HG03159 (cell line): Measurements from ENCODE around the gene GRIP2.
"Not testable (repeated sequence)": the region's sequence is repeated elsewhere in the genome, so short reads cannot be mapped to it uniquely, and the experiment has no call there.

ENCODE experiments used
- ATAC-seq: cut with Tn5 transposase; IDR thresholded peaks from one replicate; pipeline ENCODE4 v1.9.1; 2021; ENCODE audit warnings: mild to moderate bottlenecking, moderate library complexity; ENCODE audit not compliant: unreplicated experiment

The GRIP2 gene

GRCh38 chr3:14522768-14523167, 17.4 kb downstream of the GRIP2 start:
- no peak for ATAC-seq

- ATAC-seq, result no peak
These were observed 17.9 kb downstream of the GRIP2 start for GRCh38 chr3:14522129-14522691.

DNA sequence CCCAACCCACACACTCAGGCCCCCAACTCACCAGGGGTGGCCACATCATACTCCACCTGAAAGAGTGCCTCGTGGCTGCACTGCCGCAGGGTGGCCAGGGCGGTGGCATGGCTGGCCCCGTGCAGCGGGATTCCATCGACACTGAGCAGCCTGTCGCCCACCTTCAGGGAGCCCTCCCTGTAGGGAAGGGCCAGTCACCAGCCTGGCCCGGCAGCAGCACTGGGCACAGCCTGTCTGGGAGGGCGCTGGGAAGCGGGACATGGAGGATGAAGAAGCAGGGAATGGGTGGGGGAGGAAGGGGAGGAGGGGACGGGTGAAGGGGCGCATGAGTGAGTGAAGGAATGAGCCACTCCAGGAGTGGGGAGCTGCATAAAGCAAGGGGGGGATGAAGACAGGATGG, 18.5 kb downstream of the GRIP2 start:
- ATAC-seq, result no peak

DNA sequence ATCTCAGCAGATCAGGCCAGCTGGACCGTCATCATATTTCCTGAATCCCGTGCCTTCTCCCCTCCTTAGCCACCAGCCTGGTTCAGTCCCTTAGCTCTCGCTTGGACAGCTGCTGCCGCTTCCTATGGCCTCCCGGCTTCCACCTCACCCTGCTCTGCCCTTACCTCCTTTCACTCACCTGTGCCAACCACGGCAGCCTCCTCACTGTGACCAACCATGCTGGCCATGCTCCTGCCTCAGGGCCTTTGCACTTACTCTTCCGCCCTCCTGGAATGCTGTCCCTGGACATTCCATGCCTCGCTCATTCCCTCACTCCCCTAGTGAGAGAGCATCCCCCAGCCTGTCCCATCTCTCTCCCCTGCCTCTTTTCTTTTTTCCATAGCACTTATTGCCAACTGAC, 19.2 kb downstream of the GRIP2 start:
- no peak for ATAC-seq

- ATAC-seq, result no peak
These were observed 20.0 kb downstream of the GRIP2 start for GRCh38 chr3:14520149-14520548.

GRCh38 chr3:14519406-14519805, 20.7 kb downstream of the GRIP2 start:
- no peak for ATAC-seq

DNA sequence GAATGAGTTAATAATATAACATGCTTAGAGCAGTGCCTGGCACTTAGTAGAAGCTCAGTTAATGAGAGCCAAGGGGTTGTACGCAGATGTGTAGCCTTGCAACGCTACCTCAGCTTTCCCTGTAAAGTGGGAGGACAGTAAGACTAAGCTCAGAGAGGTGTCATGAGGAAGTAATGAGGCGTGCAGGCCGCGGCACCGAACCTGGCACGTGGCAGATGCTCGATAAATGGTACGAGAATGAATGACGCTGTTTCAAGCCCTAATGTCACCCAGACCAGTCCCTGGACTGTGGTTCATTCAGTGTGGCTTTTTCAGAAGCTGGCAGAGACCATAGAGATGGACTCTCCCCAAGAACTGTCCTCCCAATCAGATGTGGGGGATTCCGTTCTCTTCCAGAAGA, 21.2 kb downstream of the GRIP2 start:
- no peak for ATAC-seq

GRCh38 chr3:14518432-14518802, 21.7 kb downstream of the GRIP2 start:
- ATAC-seq, result no peak

- no peak for ATAC-seq
These were observed 22.3 kb downstream of the GRIP2 start for GRCh38 chr3:14517601-14518431.

DNA sequence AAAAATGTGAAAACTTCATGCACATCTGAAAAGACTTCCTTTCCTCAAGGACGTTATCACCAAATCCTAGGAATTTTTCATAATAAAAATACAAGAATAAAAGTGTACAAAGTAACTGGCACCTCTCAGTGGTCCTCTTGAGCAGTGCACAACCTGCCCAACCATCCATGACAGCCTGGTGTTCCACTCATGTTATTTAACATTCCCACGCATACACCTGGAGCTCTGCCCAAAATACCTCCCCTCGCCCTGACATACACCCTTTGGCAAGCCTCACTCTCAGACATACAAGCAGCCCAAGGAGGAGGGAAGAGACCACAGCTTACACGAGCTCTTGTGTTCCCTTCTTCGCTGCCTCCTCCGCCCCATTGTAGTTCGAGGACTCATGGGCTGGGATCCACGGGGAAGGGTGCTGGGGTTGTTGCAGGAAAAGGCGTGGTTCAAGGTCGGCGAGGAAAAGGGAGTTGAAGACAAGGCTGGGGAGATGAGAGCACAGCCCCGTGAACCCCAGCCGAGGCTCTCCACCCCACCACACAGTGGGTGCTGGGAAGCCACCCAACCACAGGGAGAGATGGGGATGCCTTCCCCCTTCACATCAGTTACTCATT, 23.3 kb downstream of the GRIP2 start:
- ATAC-seq, result no peak

GRCh38 chr3:14515526-14515925, 24.6 kb downstream of the GRIP2 start:
- not testable (repeated sequence) for ATAC-seq

DNA sequence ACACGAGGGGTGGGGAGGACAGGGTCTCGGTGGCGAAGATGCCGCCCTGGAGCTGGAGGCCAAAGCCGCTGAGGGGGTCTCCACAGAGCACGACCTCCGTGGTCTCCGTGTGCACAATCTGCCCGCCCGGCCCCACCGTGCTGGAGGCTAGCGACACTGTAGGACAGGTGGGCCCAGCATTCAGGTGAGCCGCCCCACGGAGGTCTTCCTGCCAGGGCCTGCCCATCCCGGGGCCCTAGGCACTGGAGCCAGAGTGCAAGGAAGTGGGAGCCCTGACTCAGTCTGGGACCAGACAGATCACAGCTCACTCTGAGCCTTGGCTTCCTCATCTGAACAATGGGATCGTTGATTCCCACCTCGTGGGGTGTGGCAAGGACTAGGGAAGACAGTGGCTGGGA, 25.8 kb downstream of the GRIP2 start:
- ATAC-seq, result no peak

DNA sequence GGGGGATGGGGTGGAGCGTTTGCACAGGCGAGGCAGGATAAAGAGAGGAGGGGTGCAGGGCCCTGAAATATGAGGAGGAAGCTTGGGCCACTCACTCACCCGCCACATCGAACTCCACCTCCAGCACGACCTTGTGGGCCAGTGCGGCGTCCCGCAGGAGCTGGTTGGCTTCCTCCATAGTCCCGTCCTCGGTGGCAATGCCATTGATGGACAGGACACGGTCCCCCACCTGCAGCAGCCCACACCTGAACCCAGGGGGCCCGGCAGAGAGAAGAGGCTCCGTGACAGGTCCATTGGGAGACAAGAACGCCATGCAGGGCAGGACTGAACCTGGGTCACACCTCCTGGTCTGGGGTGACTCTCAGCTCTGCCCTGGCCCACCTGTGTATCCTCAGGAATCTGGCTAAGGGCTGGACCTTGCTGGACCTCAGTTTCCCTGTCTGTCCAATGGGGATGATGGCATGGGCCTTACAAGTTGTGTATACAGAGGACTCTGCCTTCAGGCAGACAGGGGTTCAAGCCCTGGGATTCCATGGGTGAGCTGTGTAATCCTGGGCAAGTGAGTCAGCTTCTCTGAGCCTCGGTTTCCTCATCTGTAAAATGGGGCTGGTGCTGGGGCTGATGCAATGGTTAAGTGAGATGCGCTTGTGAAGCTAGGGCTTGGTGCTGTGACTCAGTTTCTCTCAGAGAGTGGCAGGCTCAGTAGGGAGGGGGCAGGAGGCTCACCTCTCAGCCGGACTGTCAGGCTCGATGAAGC, 26.4 kb downstream of the GRIP2 start:
- ATAC-seq, result no peak

DNA sequence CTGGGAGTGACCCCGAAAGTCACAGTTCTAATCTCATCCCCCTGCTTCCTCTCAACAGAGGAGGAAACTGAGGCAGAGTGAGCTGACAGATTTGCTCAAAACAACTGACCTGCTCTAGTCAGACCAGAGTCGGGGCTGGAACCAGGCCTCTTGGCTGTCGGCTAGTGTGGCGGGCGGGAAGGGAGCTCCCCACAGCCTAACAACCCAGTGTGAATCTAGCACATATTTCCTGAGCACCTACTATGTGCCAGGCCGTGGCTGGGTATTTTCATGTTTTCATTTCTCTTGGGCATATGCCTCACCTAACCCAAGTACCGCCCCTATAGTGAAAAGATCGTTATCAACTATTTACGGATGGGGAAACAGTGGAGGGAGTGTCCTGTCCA, 27.2 kb downstream of the GRIP2 start:
- ATAC-seq, result no peak

- ATAC-seq, result no peak
These were observed 27.7 kb downstream of the GRIP2 start for GRCh38 chr3:14512281-14512941.

GRCh38 chr3:14511623-14512280, 28.4 kb downstream of the GRIP2 start:
- no peak for ATAC-seq

DNA sequence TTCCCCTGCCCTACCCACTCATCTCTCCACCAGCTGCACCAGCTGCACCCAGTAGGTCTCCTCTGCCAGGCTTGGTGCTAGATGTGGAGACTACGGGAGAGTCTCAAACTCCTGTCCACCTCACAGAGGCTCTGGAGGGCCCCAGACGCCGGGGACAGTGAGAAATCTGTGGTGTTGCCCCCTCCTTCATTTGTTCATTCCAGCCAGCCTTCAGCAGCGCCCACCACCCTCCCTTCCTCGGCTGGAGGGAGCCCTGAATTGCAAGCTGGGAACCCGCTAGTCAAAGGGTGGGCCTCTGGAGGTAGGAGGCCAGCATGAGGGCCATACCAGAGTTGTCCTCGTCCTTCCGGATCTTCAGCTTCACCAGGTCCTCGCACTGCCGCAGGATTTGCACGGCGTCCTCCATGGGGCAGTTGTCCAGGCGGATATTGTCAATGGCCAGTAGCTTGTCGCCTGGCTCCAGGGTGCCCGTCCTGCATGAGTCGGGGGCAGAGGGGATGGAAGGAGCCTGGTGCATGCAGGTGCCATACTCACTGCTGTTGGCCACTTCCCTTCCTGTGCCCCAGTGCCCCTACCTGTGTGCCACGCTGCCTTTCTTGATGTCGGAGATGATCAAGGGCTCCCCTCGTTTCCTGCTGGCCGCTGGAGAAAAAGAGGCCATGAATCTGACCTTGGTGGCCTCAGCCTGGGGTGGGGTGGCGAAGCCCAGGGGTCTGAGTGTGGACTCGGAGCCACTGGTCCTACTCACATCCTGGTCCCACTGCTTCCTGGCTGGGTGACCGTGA, 29.1 kb downstream of the GRIP2 start:
- ATAC-seq, result no peak

- ATAC-seq, result no peak
These were observed 30.4 kb downstream of the GRIP2 start for GRCh38 chr3:14509796-14510100.

DNA sequence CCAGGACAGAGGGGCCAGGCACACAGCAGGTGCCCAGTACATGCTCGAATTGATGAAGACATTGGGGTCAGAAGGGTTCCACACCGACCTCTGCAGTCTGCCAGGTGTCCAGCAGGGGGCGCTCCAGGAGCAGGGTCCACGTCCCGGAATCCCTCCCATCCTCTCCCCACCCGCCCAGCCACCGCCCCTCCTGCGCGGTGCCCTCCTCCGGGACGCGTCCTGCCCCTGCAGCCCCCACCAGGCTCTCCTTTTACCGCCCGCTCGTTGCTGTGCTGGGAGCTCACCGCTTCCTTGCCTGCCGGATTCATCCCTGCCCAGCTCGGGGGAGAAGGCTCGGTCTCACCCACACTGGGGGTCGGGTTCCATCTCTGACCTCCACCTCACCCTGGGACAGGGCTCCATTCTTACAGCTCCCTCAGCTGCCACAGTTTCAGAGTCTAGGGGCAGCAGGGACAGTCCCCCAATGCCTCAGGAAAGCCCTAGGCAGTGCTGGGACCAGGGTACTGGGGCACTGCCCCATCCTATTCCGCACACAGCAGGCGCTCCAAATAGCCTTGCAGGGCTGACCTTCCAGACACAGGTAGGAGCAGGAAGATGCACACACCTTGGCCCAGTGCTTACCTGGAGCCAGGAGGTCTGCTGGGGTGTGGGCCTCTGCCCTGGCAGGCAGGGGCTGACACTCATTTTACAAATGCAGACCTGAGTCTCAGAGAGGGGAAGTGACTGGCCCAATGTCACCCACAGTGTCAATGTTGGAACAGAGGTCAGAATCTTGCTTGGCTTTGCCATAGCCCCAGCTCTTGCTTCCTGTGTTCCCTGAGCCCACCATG, 31.0 kb downstream of the GRIP2 start:
- ATAC-seq, result no peak
